MV-4-11 (cell line): ENCODE results near the gene MAPK14.
"Not testable (repeated sequence)": the region's sequence is repeated elsewhere in the genome, so short reads cannot be mapped to it uniquely, and the experiment has no call there.

Experiments
- DNase-seq: peaks from one replicate; lab custom pipeline; 2025; lab: John Stamatoyannopoulos, UW

The MAPK14 gene

GRCh38 chr6:36027501-36028087 lies at the start of gene MAPK14:
Gene MAPK14 (plus strand): TSS chr6:36027808. CDS start chr6:36028158, 350 bp downstream.
- DNase-seq: peak; percentile 100

GRCh38 chr6:35980126-35980525 lies 47.5 kb upstream of the MAPK14 start:
- not testable (repeated sequence) for DNase-seq

- DNase-seq: no peak
These were observed 46.5 kb upstream of the MAPK14 start for GRCh38 chr6:35980991-35981645.

- DNase-seq: no peak
These were observed 42.9 kb upstream of the MAPK14 start for GRCh38 chr6:35984701-35985100.

GRCh38 chr6:35988047-35988446 lies 39.6 kb upstream of the MAPK14 start:
- not testable (repeated sequence) for DNase-seq

- no peak for DNase-seq
These were observed 34.5 kb upstream of the MAPK14 start for GRCh38 chr6:35993150-35993549.

- DNase-seq: no peak
These were observed 27.2 kb upstream of the MAPK14 start for GRCh38 chr6:36000451-36000850.

- DNase-seq: no peak
These were observed 11.9 kb upstream of the MAPK14 start for GRCh38 chr6:36015666-36016065.

GRCh38 chr6:36018339-36018738 lies 9.3 kb upstream of the MAPK14 start:
- DNase-seq: peak; percentile 85

- DNase-seq: peak; percentile 57
These were observed 8.4 kb upstream of the MAPK14 start for GRCh38 chr6:36019167-36019566.

GRCh38 chr6:36020154-36020553 lies 7.5 kb upstream of the MAPK14 start:
- peak; percentile 18 for DNase-seq

- no peak for DNase-seq
These were observed 3.4 kb upstream of the MAPK14 start, which contains the start of gene SLC26A8 for GRCh38 chr6:36023996-36024795. Gene SLC26A8 (minus strand): TSS chr6:36024641. CDS start chr6:36019707, 4,934 bp downstream.

- no peak for DNase-seq
These were observed 2.2 kb upstream of the MAPK14 start for GRCh38 chr6:36025260-36025931.

- DNase-seq: no peak
These were observed 1.7 kb upstream of the MAPK14 start for GRCh38 chr6:36025932-36026327.

GRCh38 chr6:36028088-36028876 lies 674 bp downstream of the MAPK14 start:
- DNase-seq: no peak

- peak; percentile 59 for DNase-seq
These were observed 1.3 kb downstream of the MAPK14 start for GRCh38 chr6:36028877-36029324.

- peak; percentile 72 for DNase-seq
These were observed 1.9 kb downstream of the MAPK14 start for GRCh38 chr6:36029464-36029863.

GRCh38 chr6:36032261-36032660 lies 4.7 kb downstream of the MAPK14 start:
- DNase-seq: peak; percentile 86

GRCh38 chr6:36033144-36033543 lies 5.5 kb downstream of the MAPK14 start:
- DNase-seq: not testable (repeated sequence)

- peak; percentile 53 for DNase-seq
These were observed 6.3 kb downstream of the MAPK14 start for GRCh38 chr6:36033935-36034334.

GRCh38 chr6:36034441-36034840 lies 6.8 kb downstream of the MAPK14 start:
- no peak for DNase-seq
